Right ventricle myocardium inferior (tissue), 1 donor: ENCODE data around the gene DMWD. TPM values are rescaled to one million over a fixed set of nuclear protein-coding genes. Genes with fewer than 3 reads are reported as not detected.
A peak's percentile ranks its signal among the peaks of the same experiment; 100 is the strongest.

ENCODE experiments used
- ATAC-seq: fragments of 200-7000 bp; cut with Tn5 transposase; one replicate; pipeline ENCODE4 v1.9.1; 2020; ENCODE audit warnings: mild to moderate bottlenecking, moderate library complexity
- DNase-seq: peaks from one replicate; pipeline ENCODE4 v3.0.0; 2021; ENCODE audit errors: missing footprints
- intact Hi-C: fragments of 100-400 bp; cut with DNase I; formaldehyde crosslinking; loops from one replicate; pipeline ENCODE4 v1.11.0; 2022
- long read RNA-seq: library from polyadenylated mRNA; unstranded; transcript quantifications from one replicate; pipeline ENCODE4 v2.0.0, GENCODE V29; 2021
- total RNA-seq: library from RNA; stranded (reverse); fragmentation: NEBNext Ultra II Directional; extraction: Animal tissue kit (Norgen Biotek cat#: 25700); gene quantifications from one replicate; pipeline ENCODE4 v1.2.1, GENCODE V29; 2021
- donor health status: DM: no; HTN: yes; CAD: no; lungs with severe emphysema.

The DMWD gene
- 52.0 TPM for total RNA-seq
- long read RNA-seq, transcript DMWD-201 (5 exons, 3,305 nt), result major isoform, 27 of 53 reads
- long read RNA-seq, transcript DMWD-205 (2 exons, 643 nt), result minor isoform, 9 of 53 reads
- long read RNA-seq, partial matches to known transcripts, result 6 of 53 reads
- long read RNA-seq, other reads (novel, unspliced or antisense), result 5 of 53 reads

DNA sequence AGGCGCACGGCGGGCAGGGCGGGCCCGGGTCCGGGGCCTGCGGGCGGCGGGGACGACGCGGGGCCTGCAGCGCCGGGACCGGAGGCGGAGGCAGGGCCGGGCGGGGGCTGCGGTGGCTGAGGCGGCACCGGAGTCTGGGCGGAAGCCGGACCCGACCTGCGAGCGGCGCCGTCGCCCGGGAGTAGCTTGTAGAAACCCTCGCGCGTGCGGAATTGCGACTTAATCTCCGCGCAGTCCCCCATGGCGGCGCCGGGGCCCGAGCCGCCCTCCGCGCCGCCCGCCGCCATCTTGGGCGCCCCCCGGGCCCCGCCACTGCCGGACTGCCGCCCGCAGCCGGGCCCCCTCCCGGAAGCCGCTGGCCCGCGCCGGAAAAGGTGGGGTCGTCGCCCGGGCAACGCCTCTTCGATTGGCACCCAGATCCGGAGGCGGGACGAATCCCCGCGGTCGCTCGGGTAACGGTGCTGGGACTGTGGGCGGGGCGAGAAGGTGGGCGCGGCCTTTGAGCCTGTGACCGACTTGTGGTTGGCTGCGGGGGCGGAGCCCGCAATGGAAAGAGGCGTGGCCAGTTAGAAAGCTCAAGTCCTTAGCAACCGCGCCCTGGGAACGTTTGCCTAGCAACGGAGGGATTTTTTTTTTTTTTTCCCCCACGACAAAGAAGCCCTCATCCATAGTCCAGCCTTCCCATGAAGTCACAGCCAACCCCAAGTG lies at the start of gene DMWD:
Gene DMWD (minus strand): TSS at position 376 of the 708 bp plus-strand sequence. CDS start 89 bp downstream, at position 287.
- ATAC-seq (peak; percentile 98), DNase-seq (peak; percentile 100)
- intact Hi-C loops, result loop anchor here (1.0 kb wide), 1 partner anchor 22 kb away; no protein-coding TSS in a partner anchor

DNA sequence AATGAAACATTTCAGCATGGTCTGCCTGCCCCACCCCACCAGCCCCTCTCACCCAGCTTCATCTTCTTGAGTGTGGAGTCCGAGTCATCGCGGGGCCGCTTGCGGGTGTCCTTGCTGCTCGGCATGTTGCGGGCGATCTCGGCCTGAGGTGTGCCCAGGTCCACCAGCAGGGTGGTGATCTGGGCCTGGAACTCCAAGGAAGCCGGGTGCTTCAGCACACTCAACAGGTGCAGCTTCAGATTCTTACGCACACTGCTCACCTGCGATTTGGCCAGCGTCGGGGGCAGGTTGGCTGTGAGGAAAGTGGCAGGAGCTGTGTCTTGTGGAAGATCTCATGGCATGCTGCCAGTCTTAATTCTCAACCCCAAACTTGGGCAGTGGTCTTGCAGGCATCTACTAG lies 49.6 kb upstream of the DMWD start:
- intact Hi-C loops, result no loop called here
- DNase-seq (no peak), ATAC-seq (no peak)

DNA sequence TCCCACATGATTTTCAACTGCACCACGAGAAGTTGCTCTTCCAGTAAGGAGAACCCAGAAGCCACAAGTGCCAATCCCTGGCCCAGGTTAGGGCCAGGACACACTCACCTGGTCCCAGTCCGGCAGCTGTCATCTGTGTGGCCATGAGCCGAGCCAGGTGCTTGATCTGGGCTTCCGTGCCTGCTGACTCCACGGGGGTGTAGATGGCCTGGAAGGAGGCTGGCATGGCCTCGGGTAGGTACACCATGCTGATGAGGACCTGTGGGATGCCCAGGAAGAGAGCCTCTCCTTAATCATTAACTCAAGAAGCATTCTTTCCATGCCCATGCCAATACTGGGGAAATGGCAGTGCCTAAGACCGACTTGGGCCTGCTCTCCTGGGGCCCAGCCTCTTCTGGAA lies 42.3 kb upstream of the DMWD start:
- intact Hi-C loops, result no loop called here
- no peak for ATAC-seq
- DNase-seq, result no peak

DNA sequence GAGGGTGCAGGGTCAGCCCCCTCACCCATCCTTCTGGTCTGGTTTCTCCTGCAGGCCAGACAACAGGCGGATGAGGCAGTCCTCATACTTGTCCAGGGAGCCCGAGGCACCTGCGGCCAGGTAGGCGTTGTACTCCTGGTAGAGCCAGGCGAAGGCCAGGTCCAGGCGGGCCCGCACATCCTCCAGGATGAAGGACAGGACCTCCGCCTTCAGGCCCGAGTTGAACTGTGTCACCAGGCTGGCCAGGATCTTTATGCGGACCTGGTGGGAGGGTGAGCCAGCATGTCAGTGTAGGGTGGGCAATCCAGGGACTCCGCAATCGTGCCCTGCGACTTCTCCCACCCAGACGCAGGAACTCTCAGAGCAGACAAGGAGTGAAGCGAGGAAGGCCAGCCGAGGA lies 36.3 kb upstream of the DMWD start:
- peak; percentile 10 for ATAC-seq
- intact Hi-C loops, result no loop called here
- no peak for DNase-seq

DNA sequence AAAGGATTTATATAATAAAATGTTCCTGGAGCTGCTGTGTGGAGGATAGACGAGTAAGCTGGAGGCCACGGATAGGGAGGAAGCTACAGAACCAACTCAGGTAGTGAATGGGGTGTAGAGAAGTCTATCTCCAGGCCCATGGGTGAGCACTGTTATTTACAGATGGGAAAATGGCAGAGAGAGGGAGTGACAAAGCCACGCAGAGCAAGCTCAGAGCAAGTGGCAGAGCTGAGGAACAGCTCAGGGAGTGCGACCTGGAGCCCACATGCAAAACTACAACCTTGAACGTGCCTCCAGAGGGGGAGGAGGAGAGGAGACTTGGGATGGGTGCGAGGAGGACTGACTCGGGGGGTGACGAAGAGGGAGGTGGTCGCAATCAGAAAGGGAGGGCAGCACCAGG lies 35.9 kb upstream of the DMWD start:
- ATAC-seq, result peak; percentile 4
- intact Hi-C loops, result no loop called here
- DNase-seq, result no peak

DNA sequence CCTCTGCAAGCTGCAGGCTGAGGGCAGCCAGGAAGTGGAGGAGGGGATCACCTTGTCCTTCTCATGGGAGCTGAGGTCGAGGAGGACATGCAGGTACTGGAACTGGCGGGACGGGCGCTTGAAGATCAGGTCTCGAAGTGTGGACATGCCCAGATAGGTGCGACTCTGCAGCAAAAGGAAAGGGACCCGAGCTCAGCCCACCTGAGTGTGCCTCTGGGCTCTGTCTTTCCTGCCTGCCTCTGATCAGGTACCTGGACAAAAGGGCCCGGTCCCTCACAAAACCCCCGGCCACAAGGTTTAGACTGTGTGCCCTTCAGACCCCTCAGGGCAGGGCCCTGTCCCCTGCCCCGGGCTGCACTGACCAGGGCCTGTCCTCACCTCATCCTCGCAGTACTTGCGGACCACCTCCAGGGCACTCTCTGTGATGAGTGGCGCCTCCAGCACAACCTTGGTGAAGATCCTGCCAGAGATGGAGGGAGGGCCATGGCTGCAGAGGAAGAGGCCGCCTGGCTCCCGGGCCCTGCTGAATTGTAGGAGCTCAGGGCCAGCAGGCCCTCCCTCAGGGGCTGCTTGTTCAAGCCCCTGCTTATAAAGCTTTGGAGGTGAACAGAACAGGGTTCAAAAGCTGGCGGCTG lies 34.9 kb upstream of the DMWD start:
- DNase-seq (no peak), ATAC-seq (no peak)
- intact Hi-C loops, result no loop called here

GRCh38 chr19:45826934-45827333 lies 34.3 kb upstream of the DMWD start:
- intact Hi-C loops, result no loop called here
- no peak for ATAC-seq
- DNase-seq, result no peak

DNA sequence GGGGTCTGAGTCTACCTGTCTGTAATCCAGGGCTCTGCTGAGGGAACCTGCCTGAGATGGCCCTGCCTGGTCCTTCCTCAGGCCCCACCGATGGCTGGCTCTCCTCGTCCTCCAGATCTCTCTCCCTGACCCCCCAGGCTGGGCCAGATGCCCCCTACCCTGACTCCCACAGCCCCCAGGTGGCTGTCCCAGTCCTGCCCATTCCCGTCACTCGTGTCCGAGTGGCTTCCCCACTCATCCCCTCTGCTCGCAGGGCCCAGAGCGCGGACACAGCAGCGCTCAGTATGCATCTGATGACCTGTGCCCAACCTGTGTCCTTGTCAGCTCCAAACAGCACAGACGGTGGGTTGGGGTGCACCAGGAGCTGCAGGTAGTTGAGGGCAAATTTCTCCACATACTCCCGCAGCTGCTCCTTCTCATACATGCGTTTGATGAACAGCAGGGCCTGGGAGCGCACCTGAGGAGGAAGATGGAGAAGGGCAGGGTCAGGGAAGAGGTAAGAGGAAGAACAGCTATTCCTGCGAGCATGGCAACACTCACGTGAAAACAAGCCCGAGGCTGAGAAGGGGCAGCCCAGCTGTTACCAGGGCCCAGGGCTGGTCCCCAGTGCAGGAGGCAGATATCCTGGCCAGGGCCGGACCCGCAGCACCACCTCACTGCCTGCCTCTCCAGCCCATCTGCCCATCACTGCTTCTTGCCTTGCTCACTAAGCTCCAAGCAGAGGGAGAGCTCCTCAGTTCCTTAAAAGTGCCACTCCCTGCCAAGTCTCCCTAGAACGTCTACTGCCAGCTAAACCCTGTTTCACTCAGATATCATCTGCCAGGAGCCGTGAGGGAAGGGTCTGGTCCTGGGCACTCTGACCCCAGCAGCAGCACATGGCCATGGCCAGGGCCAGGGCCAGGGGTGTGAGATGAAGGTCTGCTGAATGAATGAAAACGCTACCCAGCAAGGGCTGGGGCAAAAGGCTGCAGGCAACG lies 33.6 kb upstream of the DMWD start:
- intact Hi-C loops, result no loop called here
- DNase-seq (no peak), ATAC-seq (no peak)

DNA sequence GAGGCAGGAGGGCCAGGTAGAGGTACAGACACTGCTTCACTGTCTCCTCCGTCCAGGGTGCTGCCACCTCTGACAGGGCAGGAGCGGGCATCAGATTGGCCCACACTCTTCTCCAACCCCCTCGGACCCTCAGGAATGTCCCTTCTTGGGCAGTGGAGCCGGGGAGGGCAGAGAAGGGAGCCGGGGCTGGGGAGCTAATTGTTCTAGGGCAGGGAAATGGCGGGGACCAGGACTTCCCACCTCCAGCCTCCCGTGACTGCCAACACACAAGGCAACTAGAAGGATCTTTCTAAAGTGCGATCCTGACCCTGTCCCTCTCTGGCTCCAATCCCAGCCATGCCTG lies 32.6 kb upstream of the DMWD start:
- DNase-seq (no peak), ATAC-seq (no peak)
- intact Hi-C loops, result no loop called here

DNA sequence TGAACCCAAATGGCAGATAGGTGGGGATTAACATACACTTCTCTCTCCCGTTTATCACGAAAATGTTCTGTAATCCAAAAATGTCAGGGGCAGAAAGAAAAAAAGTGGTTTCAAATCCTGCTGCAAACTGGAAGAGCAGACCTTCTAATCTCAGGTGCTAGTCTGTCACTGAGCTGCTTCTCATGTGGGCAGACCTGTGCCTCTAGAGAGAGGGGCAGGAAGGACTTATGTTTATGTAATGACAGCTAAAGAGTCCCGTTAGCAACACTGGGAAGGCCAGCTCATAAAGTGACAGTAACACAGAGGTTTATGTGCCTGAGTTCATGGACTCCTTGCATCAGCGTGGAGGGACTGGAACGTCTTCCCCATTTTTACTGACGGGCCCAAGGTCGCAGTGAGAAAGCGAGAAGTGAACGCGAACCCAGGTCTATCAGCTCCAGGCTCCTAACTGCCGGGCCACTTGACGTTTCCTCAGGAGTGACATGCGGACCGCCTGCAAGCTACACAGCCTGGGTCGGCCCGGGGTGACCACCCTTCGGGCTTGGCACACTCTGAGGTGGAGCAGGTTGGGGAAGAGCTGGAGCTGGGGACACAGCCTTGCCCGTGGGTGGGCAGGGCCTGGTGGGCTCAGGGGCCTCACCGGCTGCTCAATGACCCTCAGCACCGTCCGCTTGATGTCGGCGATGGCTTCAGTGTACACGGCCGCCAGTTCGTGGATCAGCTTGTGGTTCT lies 32.1 kb upstream of the DMWD start:
- DNase-seq (no peak), ATAC-seq (no peak)
- intact Hi-C loops, result no loop called here

GRCh38 chr19:45824041-45824471 lies 31.4 kb upstream of the DMWD start:
- no peak for ATAC-seq
- intact Hi-C loops, result no loop called here
- no peak for DNase-seq

DNA sequence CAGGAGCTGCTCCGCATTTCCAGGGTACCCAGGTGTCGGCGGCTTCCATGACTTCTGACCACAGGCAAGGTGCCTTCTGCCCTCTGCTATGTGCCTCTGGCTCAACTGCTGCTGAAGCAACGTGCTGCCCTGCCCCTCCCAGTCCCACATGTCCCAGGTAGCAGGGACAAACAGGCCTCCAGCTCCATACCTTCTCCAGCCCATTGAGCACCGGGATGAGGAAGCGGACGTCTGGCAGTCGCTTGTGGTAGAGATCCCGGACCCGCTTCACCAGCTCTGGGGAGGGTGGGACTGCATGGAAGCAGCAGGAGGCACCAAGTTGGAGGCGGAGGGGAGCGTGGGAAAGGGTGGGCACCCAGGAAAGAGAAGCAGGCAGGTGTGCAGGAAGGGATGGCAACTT lies 30.5 kb upstream of the DMWD start:
- ATAC-seq, result no peak
- intact Hi-C loops, result no loop called here

DNA sequence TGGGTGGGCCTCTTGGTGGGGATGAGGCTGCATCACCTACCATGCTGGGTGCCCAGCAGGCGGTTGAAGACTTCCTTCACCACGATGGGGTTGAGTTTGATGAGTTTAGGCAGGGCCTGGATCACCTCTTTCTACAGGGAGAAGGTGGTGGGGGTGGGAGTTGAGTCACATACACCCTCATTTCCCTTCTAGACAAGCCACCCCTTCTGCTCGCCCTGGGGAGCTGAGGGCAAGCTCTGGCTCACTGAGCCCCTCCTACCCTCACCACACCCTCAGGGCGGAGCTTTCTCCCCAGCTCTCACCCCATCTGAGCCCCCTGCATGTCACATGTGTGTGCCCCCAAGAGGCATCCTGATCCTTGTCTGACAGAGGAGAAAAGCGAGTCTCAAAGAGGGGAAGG lies 30.1 kb upstream of the DMWD start:
- intact Hi-C loops, result no loop called here
- DNase-seq, result no peak
- ATAC-seq, result no peak

More for the DNA sequence above, 30.5 kb upstream of the DMWD start:
- no peak for DNase-seq

- intact Hi-C loops, result no loop called here
- DNase-seq, result no peak
- no peak for ATAC-seq
These were observed 28.9 kb upstream of the DMWD start for GRCh38 chr19:45821570-45821969.

- intact Hi-C loops, result no loop called here
- ATAC-seq (no peak), DNase-seq (no peak)
These were observed 28.5 kb upstream of the DMWD start for GRCh38 chr19:45821103-45821521.

DNA sequence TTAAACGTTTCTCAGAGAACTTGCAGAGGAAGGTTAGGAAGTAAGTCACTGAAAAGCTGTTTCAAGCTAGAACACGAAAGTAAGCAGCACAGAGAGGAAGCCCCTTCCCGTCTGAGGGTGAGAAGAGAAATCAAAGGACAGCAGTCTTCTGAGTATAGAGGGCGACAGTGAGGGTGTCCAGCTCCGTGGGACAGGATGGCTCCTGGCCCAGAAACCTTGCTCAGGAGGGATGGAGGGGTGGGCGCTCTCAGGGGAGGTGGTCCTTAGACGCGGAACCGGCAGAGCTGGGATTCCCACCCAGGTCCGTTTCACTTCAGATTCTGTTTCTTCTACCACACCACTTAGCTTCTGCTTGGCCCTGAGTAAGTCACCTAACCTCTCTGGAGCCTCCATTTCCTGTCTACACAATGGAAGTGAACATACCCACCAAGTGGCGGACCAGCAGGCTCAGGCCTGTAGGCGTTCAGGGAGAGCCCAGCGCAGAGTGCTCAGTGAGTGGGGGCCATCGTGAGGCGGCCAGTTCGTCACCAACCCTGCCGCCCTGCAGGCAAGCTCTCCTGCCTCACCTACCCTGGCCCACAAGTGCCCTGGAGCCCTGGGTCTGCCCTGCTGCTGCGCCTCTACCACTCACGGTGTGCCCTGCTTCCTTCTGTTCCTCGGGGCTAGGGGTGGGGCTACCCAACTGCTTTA lies 27.9 kb upstream of the DMWD start:
- DNase-seq (no peak), ATAC-seq (no peak)
- intact Hi-C loops, result no loop called here

GRCh38 chr19:45819769-45820168 lies 27.1 kb upstream of the DMWD start:
- no peak for ATAC-seq
- no peak for DNase-seq
- intact Hi-C loops, result loop anchor here (5.0 kb wide), 1 partner anchor 68 kb away; the partner anchor contains the start of gene IRF2BP1
